A673 (cell line): Measurements from ENCODE around the gene TRA2B. TPM values are rescaled to one million over a fixed set of nuclear protein-coding genes. Genes with fewer than 3 reads are reported as not detected.

Experiments
- BruUV-seq: library from RNA; stranded (reverse); fragments of 400-500 nt; replicated peaks from 2 replicates; lab custom pipeline; 2021; lab: Mats Ljungman, UMichigan
- CTCF ChIA-PET: fragments of 300-600 bp; sonication (Branson Sonifier 250); formaldehyde crosslinking; loops from one replicate; lab custom pipeline; 2022; ENCODE audit warnings: antibody characterized with exemption; lab: Charles Lee
- POLR2A ChIA-PET: fragments of 300-600 bp; sonication (Branson Sonifier 250); formaldehyde crosslinking; loops from one replicate; lab custom pipeline; 2022; ENCODE audit warnings: antibody characterized with exemption; ENCODE audit not compliant: low non-redundant PET; lab: Charles Lee
- DNase-seq: peaks from one replicate; pipeline ENCODE4 v3.0.0-alpha.2; 2015; ENCODE audit warnings: low spot score
- H3K27ac ChIP-seq: fragments of 200-600 bp; sonication (generic); 2 replicates; pipeline ENCODE4 v1.5.1; 2016; ENCODE audit warnings: mixed run types, low read depth, mild to moderate bottlenecking, mixed read lengths, antibody characterized with exemption, low read length; ENCODE audit not compliant: poor library complexity, severe bottlenecking
- H3K27me3 ChIP-seq: fragments of 200-600 bp; sonication (generic); replicated peaks from 2 replicates; pipeline ENCODE4 v1.6.1; 2017; ENCODE audit warnings: mixed run types, low read depth, mild to moderate bottlenecking, mixed read lengths, antibody characterized with exemption, low read length; ENCODE audit not compliant: insufficient read depth, poor library complexity
- H3K36me3 ChIP-seq: fragments of 200-600 bp; sonication (generic); 2 replicates; pipeline ENCODE4 v1.6.1; 2016; ENCODE audit warnings: mixed run types, mild to moderate bottlenecking, mixed read lengths, antibody characterized with exemption, low read length; ENCODE audit not compliant: insufficient read depth, poor library complexity, severe bottlenecking
- H3K4me1 ChIP-seq: fragments of 200-600 bp; sonication (generic); 2 replicates; pipeline ENCODE4 v1.6.1; 2017; ENCODE audit warnings: mixed run types, mild to moderate bottlenecking, mixed read lengths, antibody characterized with exemption, low read length; ENCODE audit not compliant: insufficient read depth, poor library complexity, severe bottlenecking
- H3K4me3 ChIP-seq: fragments of 200-600 bp; sonication (generic); 2 replicates; pipeline ENCODE4 v1.5.1; 2016; ENCODE audit warnings: low read depth, mixed run types, mild to moderate bottlenecking, mixed read lengths, low read length; ENCODE audit not compliant: poor library complexity, severe bottlenecking
- H3K9me3 ChIP-seq: fragments of 200-600 bp; sonication (generic); 2 replicates; pipeline ENCODE4 v1.6.1; 2016; ENCODE audit warnings: mixed run types, low read depth, mild to moderate bottlenecking, mixed read lengths, antibody characterized with exemption, low read length; ENCODE audit not compliant: poor library complexity, severe bottlenecking
- EZH2 ChIP-seq: fragments of 200-600 bp; sonication (generic); IDR thresholded peaks from 2 replicates; pipeline ENCODE4 v1.6.1; 2017; ENCODE audit warnings: borderline replicate concordance, low read depth, mild to moderate bottlenecking, mixed read lengths, antibody characterized with exemption, low read length; ENCODE audit not compliant: poor library complexity, severe bottlenecking
- intact Hi-C: fragments of 100-400 bp; cut with micrococcal nuclease; formaldehyde crosslinking; loops from one replicate; pipeline ENCODE4 v1.10.0; 2022; ENCODE audit not compliant: unreplicated experiment
- total RNA-seq: library from RNA; stranded (reverse); gene quantifications from 2 replicates; pipeline ENCODE4 v1.2.3, GENCODE V29; 2021
- TF ChIP-seq, protein P1 (sequence below): fragments of 300-800, 200-600 bp; sonication (generic); conservative IDR thresholded peaks from 2 replicates; pipeline ENCODE4 v1.5.1; 2017; ENCODE audit warnings: low read depth, mild to moderate bottlenecking, antibody characterized with exemption, low read length, moderate library complexity, mixed read lengths

Gene TRA2B
- total RNA-seq, 1 experiment from 2014 or later = 339 TPM

DNA sequence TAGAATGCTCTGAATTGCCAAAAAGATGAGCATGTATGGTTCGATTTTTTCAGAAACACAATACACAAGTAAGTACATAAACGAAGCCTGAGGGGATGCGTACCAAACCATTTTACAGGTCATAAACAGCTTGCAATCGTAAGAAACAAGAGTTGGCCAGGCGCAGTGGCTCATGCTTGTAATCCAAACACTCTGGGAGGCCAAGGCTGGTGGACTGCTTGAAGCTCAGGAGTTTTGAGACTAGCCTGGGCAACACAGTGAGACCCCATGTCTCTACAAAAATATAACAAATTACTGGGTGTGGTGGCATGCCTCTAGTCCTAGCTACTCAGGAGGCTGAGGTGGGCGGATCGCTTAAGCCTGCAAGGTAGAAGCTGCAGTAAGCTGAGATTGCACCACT is 13.4 kb downstream of the TRA2B start:
- Histone ChIP-seq H3K27ac (no peak overlapping the region), H3K36me3 (peaks cover 99% of the 10 kb centered on the region), H3K27me3 (no peaks in the 10 kb centered on the region), H3K9me3 (no peaks in the 10 kb centered on the region), H3K4me1 (peaks cover 32% of the 10 kb centered on the region), H3K4me3 (no peak overlapping the region)
- BruUV-seq = no TSS peak
- ChIA-PET CTCF (no interaction called here), POLR2A (interaction anchor here (0.7 kb wide), 1 partner anchor 69 kb away, joined by 3 read pairs; no protein-coding TSS in a partner anchor)
- intact Hi-C loops = no loop called here
- peak; percentile 4 for DNase-seq
- TF ChIP-seq, protein P1, sequence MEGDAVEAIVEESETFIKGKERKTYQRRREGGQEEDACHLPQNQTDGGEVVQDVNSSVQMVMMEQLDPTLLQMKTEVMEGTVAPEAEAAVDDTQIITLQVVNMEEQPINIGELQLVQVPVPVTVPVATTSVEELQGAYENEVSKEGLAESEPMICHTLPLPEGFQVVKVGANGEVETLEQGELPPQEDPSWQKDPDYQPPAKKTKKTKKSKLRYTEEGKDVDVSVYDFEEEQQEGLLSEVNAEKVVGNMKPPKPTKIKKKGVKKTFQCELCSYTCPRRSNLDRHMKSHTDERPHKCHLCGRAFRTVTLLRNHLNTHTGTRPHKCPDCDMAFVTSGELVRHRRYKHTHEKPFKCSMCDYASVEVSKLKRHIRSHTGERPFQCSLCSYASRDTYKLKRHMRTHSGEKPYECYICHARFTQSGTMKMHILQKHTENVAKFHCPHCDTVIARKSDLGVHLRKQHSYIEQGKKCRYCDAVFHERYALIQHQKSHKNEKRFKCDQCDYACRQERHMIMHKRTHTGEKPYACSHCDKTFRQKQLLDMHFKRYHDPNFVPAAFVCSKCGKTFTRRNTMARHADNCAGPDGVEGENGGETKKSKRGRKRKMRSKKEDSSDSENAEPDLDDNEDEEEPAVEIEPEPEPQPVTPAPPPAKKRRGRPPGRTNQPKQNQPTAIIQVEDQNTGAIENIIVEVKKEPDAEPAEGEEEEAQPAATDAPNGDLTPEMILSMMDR = no peak
- no peak for TF ChIP-seq EZH2

DNA sequence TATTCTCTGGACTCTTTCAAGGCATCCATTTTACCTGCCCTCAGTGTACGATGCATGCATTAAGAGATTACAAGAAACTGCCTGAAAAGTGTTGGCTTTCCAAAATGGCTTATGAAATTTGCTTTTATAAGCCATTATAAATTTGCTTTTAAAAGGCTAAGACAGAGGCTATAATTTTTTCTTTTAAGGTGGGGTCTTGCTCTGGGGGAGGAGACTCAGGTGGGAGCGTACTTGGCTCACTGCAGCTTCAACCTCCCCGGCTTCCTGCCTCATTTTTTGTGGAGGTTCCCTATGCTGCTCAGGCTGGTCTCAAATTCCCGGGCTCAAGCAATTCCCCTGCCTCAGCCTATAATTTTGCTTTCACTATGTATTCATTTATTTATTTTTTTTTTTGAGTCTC is 17.6 kb downstream of the TRA2B start:
- no peak overlapping the region for H3K4me3 ChIP-seq
- ChIA-PET POLR2A (interaction anchor here (0.7 kb wide), 1 partner anchor 11 kb away, joined by 3 read pairs; no protein-coding TSS in a partner anchor), CTCF (no interaction called here)
- intact Hi-C loops = no loop called here
- no peak for DNase-seq
- H3K9me3 ChIP-seq = no peaks in the 10 kb centered on the region
- peaks cover 4% of the 10 kb centered on the region for H3K4me1 ChIP-seq
- BruUV-seq = no TSS peak
- H3K36me3 ChIP-seq = peaks cover 100% of the 10 kb centered on the region
- H3K27ac ChIP-seq = no peak overlapping the region
- no peaks in the 10 kb centered on the region for H3K27me3 ChIP-seq
- TF ChIP-seq, protein P1 = no peak
- TF ChIP-seq EZH2 = no peak

DNA sequence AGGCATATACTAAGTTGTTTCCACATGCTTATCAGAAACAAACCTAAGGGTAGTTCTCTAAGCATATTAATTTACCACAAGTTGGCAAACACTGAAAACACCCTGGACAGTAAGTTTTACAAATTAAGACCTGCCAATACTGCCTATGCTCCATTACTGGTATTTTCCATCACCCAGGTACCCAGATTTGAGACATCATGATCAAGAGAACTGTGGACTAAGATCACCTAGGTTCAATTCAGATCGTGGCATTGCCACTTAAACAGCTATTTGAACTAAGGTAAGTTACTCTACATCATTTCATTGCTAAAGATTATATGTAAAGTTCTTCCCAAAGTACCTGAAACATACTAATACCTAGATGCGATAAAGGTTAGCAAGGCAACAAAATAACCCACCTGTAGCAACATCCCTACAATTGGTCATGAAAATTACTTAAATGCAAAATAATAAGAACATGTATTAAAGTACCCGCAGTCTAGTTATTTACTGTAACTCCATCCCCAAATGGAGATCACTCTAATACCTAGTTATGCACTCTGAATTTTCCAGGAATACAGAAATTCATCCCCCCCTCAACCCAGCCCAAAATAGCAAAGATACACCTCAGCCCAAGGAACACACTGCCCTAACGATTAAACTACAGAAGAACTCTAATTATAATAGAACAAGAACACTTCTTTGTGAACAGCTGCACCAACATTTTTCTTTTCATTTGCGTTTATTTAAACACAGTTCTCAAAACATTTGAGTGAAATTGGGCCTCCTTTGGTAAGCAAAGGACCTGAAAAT is 21.6 kb downstream of the TRA2B start:
- H3K36me3 ChIP-seq = peaks cover 86% of the 10 kb centered on the region
- H3K9me3 ChIP-seq = no peaks in the 10 kb centered on the region
- H3K4me1 ChIP-seq = no peaks in the 10 kb centered on the region
- H3K4me3 ChIP-seq = no peak overlapping the region
- CTCF ChIA-PET = no interaction called here
- no peak for TF ChIP-seq EZH2
- no peak overlapping the region for H3K27ac ChIP-seq
- H3K27me3 ChIP-seq = no peaks in the 10 kb centered on the region
- intact Hi-C loops = no loop called here
- POLR2A ChIA-PET = no interaction called here
- no peak for DNase-seq
- no TSS peak for BruUV-seq
